HFF-Myc (cell line): ENCODE data around the gene SUPT7L.

Source experiments
- DNase-seq: peaks from one replicate; pipeline ENCODE4 v3.0.0-alpha.2; 2011; ENCODE audit warnings: low read depth; ENCODE audit errors: extremely low read depth
- H3K4me3 ChIP-seq: replicated peaks from 2 replicates; pipeline ENCODE4 v1.5.1; 2011; ENCODE audit warnings: low read depth, mild to moderate bottlenecking, control low read depth, low read length
- TF ChIP-seq, protein P1 (sequence below): IDR thresholded peaks from 2 replicates; pipeline ENCODE4 v1.5.1; 2012; ENCODE audit warnings: mild to moderate bottlenecking, low read depth, low read length, control low read depth; ENCODE audit errors: missing control alignments

Gene SUPT7L

DNA sequence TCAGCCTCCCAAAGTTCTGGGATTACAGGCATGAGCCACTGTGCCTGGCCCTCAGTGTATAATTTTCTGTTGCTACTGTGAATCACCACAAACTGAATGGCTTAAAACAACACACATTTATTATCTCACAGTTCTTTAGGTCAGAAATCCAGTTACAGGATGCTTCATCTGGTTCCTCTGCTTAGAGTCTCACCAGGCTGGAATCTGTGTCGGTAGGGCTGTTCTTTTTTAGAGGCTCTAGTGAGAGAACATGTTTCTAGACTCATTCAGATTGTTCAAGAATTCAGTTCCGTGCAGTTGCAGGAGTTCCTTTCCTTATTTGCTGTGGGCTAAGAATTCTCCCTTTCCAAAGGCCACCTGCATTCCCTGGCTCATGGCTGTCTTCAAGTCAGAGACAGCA is 56.8 kb downstream of the SUPT7L start:
- no peak overlapping the region for H3K4me3 ChIP-seq
- TF ChIP-seq, protein P1, sequence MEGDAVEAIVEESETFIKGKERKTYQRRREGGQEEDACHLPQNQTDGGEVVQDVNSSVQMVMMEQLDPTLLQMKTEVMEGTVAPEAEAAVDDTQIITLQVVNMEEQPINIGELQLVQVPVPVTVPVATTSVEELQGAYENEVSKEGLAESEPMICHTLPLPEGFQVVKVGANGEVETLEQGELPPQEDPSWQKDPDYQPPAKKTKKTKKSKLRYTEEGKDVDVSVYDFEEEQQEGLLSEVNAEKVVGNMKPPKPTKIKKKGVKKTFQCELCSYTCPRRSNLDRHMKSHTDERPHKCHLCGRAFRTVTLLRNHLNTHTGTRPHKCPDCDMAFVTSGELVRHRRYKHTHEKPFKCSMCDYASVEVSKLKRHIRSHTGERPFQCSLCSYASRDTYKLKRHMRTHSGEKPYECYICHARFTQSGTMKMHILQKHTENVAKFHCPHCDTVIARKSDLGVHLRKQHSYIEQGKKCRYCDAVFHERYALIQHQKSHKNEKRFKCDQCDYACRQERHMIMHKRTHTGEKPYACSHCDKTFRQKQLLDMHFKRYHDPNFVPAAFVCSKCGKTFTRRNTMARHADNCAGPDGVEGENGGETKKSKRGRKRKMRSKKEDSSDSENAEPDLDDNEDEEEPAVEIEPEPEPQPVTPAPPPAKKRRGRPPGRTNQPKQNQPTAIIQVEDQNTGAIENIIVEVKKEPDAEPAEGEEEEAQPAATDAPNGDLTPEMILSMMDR: no peak
- no peak for DNase-seq
